SK-N-MC (cell line): Measurements from ENCODE around the gene ADAMTS12.

Experiments used
- EZH2 ChIP-seq: fragments of 200-600 bp; sonication (generic); IDR thresholded peaks from one replicate; pipeline ENCODE4 v1.6.1; 2017; ENCODE audit warnings: antibody characterized with exemption
- FOXP2 ChIP-seq: optimal IDR thresholded peaks from 2 replicates; pipeline ENCODE3; 2011; ENCODE audit warnings: mild to moderate bottlenecking, moderate library complexity; ENCODE audit not compliant: insufficient read depth; ENCODE audit errors: extremely low read length, control extremely low read depth
- POLR2AphosphoS5 ChIP-seq: IDR thresholded peaks from 2 replicates; pipeline ENCODE4 v1.6.1; 2012; ENCODE audit warnings: mild to moderate bottlenecking, low read depth, low read length, borderline replicate concordance

DNA sequence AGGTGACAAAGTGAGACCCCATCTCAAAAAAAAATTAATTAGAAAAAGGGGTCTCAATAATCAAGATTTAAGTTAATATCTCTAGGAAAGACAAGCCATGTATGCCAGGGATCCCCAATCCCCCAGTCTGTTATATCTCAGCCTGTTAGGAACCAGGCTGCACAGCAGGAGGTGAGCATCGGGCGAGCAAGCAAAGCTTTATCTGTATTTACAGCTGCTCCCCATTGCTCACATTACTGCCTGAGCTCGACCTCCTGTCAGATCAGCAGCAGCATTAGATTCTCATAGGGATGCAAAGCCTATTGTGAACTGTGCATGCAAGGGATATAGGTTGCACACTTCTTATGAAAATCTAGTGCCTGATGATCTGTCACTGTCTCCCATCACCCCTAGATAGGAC is 334.2 kb downstream of the ADAMTS12 start:
- TF ChIP-seq EZH2 = no peak
- no peak for TF ChIP-seq FOXP2
- no peak for TF ChIP-seq POLR2AphosphoS5
